A673 (cell line): ENCODE data around the gene SH2D2A. TPM values are rescaled to one million over a fixed set of nuclear protein-coding genes. Genes with fewer than 3 reads are reported as not detected.

ENCODE experiments used
- BruUV-seq: library from RNA; stranded (reverse); fragments of 400-500 nt; replicated peaks from 2 replicates; lab custom pipeline; 2021; lab: Mats Ljungman, UMichigan
- CTCF ChIA-PET: fragments of 300-600 bp; sonication (Branson Sonifier 250); formaldehyde crosslinking; loops from one replicate; lab custom pipeline; 2022; ENCODE audit warnings: antibody characterized with exemption; lab: Charles Lee
- POLR2A ChIA-PET: fragments of 300-600 bp; sonication (Branson Sonifier 250); formaldehyde crosslinking; loops from one replicate; lab custom pipeline; 2022; ENCODE audit warnings: antibody characterized with exemption; ENCODE audit not compliant: low non-redundant PET; lab: Charles Lee
- DNase-seq: peaks from one replicate; pipeline ENCODE4 v3.0.0-alpha.2; 2015; ENCODE audit warnings: low spot score
- H3K27ac ChIP-seq: fragments of 200-600 bp; sonication (generic); 2 replicates; pipeline ENCODE4 v1.5.1; 2016; ENCODE audit warnings: mixed run types, low read depth, mild to moderate bottlenecking, mixed read lengths, antibody characterized with exemption, low read length; ENCODE audit not compliant: poor library complexity, severe bottlenecking
- H3K27me3 ChIP-seq: fragments of 200-600 bp; sonication (generic); replicated peaks from 2 replicates; pipeline ENCODE4 v1.6.1; 2017; ENCODE audit warnings: mixed run types, low read depth, mild to moderate bottlenecking, mixed read lengths, antibody characterized with exemption, low read length; ENCODE audit not compliant: insufficient read depth, poor library complexity
- H3K36me3 ChIP-seq: fragments of 200-600 bp; sonication (generic); 2 replicates; pipeline ENCODE4 v1.6.1; 2016; ENCODE audit warnings: mixed run types, mild to moderate bottlenecking, mixed read lengths, antibody characterized with exemption, low read length; ENCODE audit not compliant: insufficient read depth, poor library complexity, severe bottlenecking
- H3K4me1 ChIP-seq: fragments of 200-600 bp; sonication (generic); 2 replicates; pipeline ENCODE4 v1.6.1; 2017; ENCODE audit warnings: mixed run types, mild to moderate bottlenecking, mixed read lengths, antibody characterized with exemption, low read length; ENCODE audit not compliant: insufficient read depth, poor library complexity, severe bottlenecking
- H3K4me3 ChIP-seq: fragments of 200-600 bp; sonication (generic); 2 replicates; pipeline ENCODE4 v1.5.1; 2016; ENCODE audit warnings: low read depth, mixed run types, mild to moderate bottlenecking, mixed read lengths, low read length; ENCODE audit not compliant: poor library complexity, severe bottlenecking
- H3K9me3 ChIP-seq: fragments of 200-600 bp; sonication (generic); 2 replicates; pipeline ENCODE4 v1.6.1; 2016; ENCODE audit warnings: mixed run types, low read depth, mild to moderate bottlenecking, mixed read lengths, antibody characterized with exemption, low read length; ENCODE audit not compliant: poor library complexity, severe bottlenecking
- EZH2 ChIP-seq: fragments of 200-600 bp; sonication (generic); IDR thresholded peaks from 2 replicates; pipeline ENCODE4 v1.6.1; 2017; ENCODE audit warnings: borderline replicate concordance, low read depth, mild to moderate bottlenecking, mixed read lengths, antibody characterized with exemption, low read length; ENCODE audit not compliant: poor library complexity, severe bottlenecking
- intact Hi-C: fragments of 100-400 bp; cut with micrococcal nuclease; formaldehyde crosslinking; loops from one replicate; pipeline ENCODE4 v1.10.0; 2022; ENCODE audit not compliant: unreplicated experiment
- total RNA-seq: library from RNA; stranded (reverse); gene quantifications from 2 replicates; pipeline ENCODE4 v1.2.3, GENCODE V29; 2021
- TF ChIP-seq, protein P1 (sequence below): fragments of 300-800, 200-600 bp; sonication (generic); conservative IDR thresholded peaks from 2 replicates; pipeline ENCODE4 v1.5.1; 2017; ENCODE audit warnings: low read depth, mild to moderate bottlenecking, antibody characterized with exemption, low read length, moderate library complexity, mixed read lengths

Gene SH2D2A
- total RNA-seq, 1 experiment from 2014 or later, result 3.5 TPM

DNA sequence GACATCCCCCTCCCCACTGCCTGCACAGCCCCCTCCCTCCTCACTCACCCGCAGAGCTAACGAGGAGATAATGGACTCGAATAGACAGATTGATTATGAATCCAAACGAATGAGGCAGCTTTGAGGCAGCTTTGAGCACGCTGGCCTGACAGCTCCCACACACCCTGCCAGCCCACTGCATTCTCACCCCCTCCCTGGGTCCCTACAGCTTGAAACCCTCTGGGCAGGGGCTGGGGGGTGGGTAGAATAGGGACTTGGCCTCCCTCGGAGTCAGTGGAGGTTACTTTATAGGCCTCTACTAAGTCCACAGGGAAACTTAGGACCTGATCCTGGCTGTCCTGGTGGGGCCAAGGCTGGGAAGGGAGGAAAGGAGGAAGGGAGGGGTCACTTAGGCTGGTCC is 45.9 kb upstream of the SH2D2A start:
- Histone ChIP-seq H3K4me1 (peaks cover 15% of the 10 kb centered on the region), H3K36me3 (no peaks in the 10 kb centered on the region), H3K9me3 (no peaks in the 10 kb centered on the region), H3K27ac (no peak overlapping the region), H3K4me3 (no peak overlapping the region), H3K27me3 (peaks cover 27% of the 10 kb centered on the region)
- ChIA-PET CTCF (interaction anchor here (1.4 to 1.5 kb wide), 2 partner anchors 24 to 30 kb away, joined by 3 to 8 read pairs; no protein-coding TSS in a partner anchor), POLR2A (no interaction called here)
- no peak for DNase-seq
- no TSS peak for BruUV-seq
- intact Hi-C loops, result no loop called here
- TF ChIP-seq EZH2, result no peak
- TF ChIP-seq, protein P1, sequence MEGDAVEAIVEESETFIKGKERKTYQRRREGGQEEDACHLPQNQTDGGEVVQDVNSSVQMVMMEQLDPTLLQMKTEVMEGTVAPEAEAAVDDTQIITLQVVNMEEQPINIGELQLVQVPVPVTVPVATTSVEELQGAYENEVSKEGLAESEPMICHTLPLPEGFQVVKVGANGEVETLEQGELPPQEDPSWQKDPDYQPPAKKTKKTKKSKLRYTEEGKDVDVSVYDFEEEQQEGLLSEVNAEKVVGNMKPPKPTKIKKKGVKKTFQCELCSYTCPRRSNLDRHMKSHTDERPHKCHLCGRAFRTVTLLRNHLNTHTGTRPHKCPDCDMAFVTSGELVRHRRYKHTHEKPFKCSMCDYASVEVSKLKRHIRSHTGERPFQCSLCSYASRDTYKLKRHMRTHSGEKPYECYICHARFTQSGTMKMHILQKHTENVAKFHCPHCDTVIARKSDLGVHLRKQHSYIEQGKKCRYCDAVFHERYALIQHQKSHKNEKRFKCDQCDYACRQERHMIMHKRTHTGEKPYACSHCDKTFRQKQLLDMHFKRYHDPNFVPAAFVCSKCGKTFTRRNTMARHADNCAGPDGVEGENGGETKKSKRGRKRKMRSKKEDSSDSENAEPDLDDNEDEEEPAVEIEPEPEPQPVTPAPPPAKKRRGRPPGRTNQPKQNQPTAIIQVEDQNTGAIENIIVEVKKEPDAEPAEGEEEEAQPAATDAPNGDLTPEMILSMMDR, result no peak

DNA sequence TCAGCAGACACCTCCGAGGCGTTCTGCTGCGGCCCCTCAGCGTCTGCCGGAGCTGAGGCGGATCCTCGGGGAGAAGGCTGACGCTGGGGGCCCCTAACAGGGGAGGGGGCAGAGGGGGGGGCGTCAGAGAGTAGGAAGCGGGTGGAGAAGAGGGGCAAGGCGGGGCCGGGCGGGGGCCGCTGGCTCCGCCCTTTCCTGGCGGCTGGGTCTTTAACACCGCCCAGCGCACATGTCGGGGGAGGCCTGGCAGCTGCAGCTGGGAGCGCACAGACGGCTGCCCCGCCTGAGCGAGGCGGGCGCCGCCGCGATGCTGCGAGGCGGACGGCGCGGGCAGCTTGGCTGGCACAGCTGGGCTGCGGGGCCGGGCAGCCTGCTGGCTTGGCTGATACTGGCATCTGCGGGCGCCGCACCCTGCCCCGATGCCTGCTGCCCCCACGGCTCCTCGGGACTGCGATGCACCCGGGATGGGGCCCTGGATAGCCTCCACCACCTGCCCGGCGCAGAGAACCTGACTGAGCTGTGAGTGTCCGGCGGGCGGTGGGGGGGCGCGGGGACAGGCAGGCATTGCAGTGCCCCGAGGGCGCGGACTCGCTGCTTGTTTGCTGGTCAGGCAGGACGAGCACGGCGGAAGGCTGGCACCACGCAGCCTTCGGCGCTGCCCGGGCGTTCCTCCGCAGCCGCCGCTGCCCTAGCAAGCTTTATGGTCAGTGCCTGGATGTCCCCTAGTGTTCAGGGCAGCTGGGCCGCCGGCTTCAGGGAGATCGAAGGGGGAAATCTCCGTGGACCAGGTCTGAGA is 44.2 kb upstream of the SH2D2A start, which contains the start of gene NTRK1:
NTRK1 (plus strand) TSS at position 238 of the 796 bp plus-strand sequence; CDS start at position 308, 70 bp downstream.
- Histone ChIP-seq H3K4me1 (peaks cover 15% of the 10 kb centered on the region), H3K9me3 (no peaks in the 10 kb centered on the region), H3K27me3 (peaks cover 27% of the 10 kb centered on the region), H3K4me3 (peak within 1 kb of the TSS; percentile 55), H3K36me3 (no peaks in the 10 kb centered on the region), H3K27ac (no peak within 1 kb of the TSS)
- no peak for TF ChIP-seq EZH2
- TF ChIP-seq, protein P1, result no peak
- BruUV-seq, result no TSS peak
- DNase-seq, result peak; percentile 75
- POLR2A ChIA-PET, result interaction anchor here (0.6 kb wide), 1 partner anchor 313 kb away, joined by 9 read pairs; no protein-coding TSS in a partner anchor
- CTCF ChIA-PET, result interaction anchor here (0.6 to 3.3 kb wide), 13 partner anchors 13 to 293 kb away, joined by 3 to 62 read pairs (median 6); partner anchors contain the start of genes CRABP2, ISG20L2 and METTL25B
- intact Hi-C loops, result loop anchor here (1.0 to 2.0 kb wide), 3 partner anchors 64 to 172 kb away; no protein-coding TSS in a partner anchor

DNA sequence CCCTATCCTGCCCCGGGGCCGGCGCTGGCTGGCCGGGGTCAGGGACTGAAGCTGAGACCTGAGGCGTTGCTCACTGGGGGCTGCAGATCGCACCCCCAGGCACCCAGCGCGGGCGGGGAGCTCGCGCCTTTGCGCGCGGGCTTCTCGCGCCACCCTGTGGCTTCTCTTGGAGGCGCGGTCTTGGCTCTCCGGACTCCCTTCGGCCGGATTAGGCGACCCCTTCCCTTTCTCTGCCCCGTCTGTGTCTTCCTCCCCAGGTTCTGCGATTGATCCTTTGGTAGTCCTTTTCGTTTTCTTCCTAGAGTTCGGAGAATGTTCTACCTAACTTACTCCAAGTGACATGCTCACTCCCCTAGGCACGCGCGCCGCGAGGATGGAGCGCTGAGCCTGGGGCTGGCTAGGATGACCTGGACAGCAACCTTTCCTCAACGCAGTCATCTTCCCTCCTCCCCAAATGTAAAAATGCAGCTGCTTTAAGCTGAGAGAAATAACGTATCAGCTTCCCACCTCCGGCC is 43.5 kb upstream of the SH2D2A start:
- peaks cover 27% of the 10 kb centered on the region for H3K27me3 ChIP-seq
- H3K9me3 ChIP-seq, result no peaks in the 10 kb centered on the region
- no peak for TF ChIP-seq EZH2
- TF ChIP-seq, protein P1, result peak; percentile 94
- H3K36me3 ChIP-seq, result no peaks in the 10 kb centered on the region
- DNase-seq, result peak; percentile 63
- H3K4me1 ChIP-seq, result peaks cover 10% of the 10 kb centered on the region
- POLR2A ChIA-PET, result no interaction called here
- no TSS peak for BruUV-seq
- CTCF ChIA-PET, result interaction anchor here (0.6 to 3.3 kb wide), 12 partner anchors 12 to 294 kb away, joined by 3 to 62 read pairs (median 5); partner anchors contain the start of genes CRABP2, ISG20L2 and METTL25B
- H3K27ac ChIP-seq, result no peak overlapping the region
- peak overlapping the region; percentile 55 for H3K4me3 ChIP-seq
- intact Hi-C loops, result loop anchor here (1.0 to 2.0 kb wide), 3 partner anchors 63 to 171 kb away; no protein-coding TSS in a partner anchor
